ENCODE data around the gene VIT.
A peak's percentile ranks its signal among the peaks of the same experiment; 100 is the strongest.

VIT gene

DNA sequence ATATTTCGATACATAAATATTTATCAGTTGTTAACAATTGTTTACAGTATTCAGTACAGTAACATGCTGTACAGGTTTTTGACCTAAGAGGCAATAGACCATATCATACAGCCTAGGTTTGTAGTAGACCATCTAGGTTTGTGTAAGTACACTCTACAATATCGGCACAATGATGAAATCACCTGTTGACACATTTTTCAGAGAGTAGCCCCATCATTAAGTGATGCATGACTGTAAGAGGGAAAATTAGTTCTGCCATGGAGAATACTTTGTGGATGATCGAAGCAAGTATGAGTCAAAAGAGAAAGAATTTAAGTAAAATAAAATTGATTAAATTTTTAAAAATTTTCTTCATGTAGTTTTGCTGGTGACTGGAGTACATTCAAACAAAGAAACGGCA lies 32.6 kb downstream of the VIT start:
- no peak for DNase-seq (ENCODE audit: low read depth)
- no peak overlapping the region for H3K4me3 ChIP-seq (ENCODE audit: low read depth, low read length)
- no peak for TF ChIP-seq CTCF (conservative IDR thresholded peaks at IDR 0.05; ENCODE audit: low read depth, low read length)

- TF ChIP-seq CTCF (conservative IDR thresholded peaks at IDR 0.05; ENCODE audit: low read depth, low read length) = no peak
- no peak overlapping the region for H3K4me3 ChIP-seq (ENCODE audit: low read depth, low read length)
- DNase-seq (ENCODE audit: low read depth) = peak; percentile 69
These were observed 35.6 kb downstream of the VIT start for GRCh38 chr2:36731941-36732672.

- H3K4me3 ChIP-seq (ENCODE audit: low read depth, low read length) = no peak overlapping the region
- DNase-seq (ENCODE audit: low read depth) = no peak
- no peak for TF ChIP-seq CTCF (conservative IDR thresholded peaks at IDR 0.05; ENCODE audit: low read depth, low read length)
These were observed 36.1 kb downstream of the VIT start for GRCh38 chr2:36732673-36733036.

DNA sequence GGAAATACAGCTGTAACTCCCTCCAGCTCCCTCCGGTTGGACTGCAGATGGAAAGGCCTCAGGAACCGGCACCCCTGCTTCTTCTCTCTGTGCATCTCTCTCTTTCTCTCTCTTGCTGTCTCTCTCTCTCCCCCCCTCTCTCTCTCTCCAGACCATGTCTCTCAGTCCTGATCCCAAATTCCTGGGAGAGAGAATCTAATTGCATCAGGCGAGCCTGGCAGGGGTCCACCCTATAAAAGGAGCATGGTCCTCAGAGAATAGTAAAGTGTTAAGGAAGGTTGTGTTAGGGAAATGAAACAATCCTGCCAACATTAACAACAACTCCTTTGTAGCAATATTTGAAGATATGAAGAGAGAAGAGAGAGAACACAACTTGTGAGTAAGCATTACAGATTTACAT lies 36.7 kb downstream of the VIT start:
- no peak for DNase-seq (ENCODE audit: low read depth)
- no peak for TF ChIP-seq CTCF (conservative IDR thresholded peaks at IDR 0.05; ENCODE audit: low read depth, low read length)
- H3K4me3 ChIP-seq (ENCODE audit: low read depth, low read length) = no peak overlapping the region

DNA sequence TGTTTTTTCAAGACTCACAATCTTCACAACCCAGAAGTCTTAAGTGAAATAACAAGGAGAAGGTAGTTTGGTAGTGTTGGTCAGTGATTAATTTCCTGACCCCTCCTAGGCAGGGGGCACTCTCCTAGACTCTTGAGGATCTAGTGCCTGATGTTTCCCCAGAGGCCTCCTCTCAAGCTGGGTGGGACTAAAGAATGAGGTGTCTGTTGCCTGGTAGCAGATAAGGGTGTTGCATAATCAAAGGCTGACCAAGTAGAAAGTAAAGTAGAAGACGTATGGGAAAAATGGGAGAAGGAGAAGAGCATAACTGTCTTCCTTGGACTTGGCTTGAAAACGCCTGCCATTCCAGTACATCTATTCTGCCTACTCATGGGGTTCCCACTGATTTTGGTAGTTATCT lies 37.8 kb downstream of the VIT start:
- H3K4me3 ChIP-seq (ENCODE audit: low read depth, low read length) = no peak overlapping the region
- TF ChIP-seq CTCF (conservative IDR thresholded peaks at IDR 0.05; ENCODE audit: low read depth, low read length) = no peak
- DNase-seq (ENCODE audit: low read depth) = peak; percentile 60

DNA sequence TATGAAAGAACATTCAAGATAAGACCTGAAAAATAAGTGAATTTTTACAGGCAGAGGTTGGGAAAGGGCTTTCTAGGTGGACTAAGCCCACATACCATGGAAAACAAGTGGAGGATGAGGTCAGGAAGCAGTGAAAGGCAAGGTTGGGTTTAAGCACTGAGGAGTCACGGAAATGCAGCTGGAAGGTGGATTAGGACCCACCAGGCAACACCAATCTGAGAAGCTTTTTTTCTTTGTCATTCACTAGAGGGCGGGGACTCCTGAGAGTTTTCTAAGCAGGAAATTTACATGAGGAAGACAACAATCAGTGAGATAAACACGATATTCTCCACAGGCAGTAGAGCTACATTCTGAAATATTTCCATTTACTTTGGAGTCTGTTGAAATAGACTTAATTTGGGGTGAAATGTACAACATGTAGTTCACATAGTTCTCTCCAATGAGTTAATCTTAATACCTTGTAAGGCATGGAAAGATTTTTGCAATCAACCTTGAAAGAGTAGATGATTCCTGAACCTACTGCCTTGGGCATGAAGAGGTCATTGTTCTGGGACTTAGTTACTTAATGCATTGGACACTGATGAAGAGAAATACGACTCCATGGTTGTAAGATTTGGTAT lies 40.7 kb downstream of the VIT start:
- no peak for TF ChIP-seq CTCF (conservative IDR thresholded peaks at IDR 0.05; ENCODE audit: low read depth, low read length)
- DNase-seq (ENCODE audit: low read depth) = no peak

DNA sequence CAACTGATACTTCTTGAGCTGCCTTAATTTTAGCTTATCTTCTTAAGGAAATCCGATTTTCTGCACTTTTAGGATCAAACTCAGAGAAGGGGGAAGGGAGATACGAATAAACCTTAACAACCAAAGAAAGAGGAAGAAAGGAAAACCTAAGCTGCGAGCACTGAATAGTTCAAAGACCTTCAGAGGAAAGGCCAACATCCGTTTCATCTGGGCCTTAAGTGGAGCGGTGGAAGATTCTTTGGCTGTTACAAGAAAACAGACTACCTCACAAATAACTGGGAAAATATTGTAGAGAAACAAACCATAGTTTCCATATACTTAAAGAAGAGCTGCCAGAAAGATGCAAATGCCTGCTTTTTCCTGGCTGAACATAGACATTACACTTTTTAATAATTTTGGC lies 43.6 kb downstream of the VIT start:
- TF ChIP-seq CTCF (conservative IDR thresholded peaks at IDR 0.05; ENCODE audit: low read depth, low read length) = no peak
- no peak overlapping the region for H3K4me3 ChIP-seq (ENCODE audit: low read depth, low read length)
- no peak for DNase-seq (ENCODE audit: low read depth)

More for the DNA sequence above, 40.7 kb downstream of the VIT start:
- no peak overlapping the region for H3K4me3 ChIP-seq (ENCODE audit: low read depth, low read length)
